ENCODE results near the gene KRTCAP3. TPM values are rescaled to one million over a fixed set of nuclear protein-coding genes. Genes with fewer than 3 reads are reported as not detected.
"Not testable (repeated sequence)": the region's sequence is repeated elsewhere in the genome, so short reads cannot be mapped to it uniquely, and the experiment has no call there.

Gene KRTCAP3
- total RNA-seq, 1 experiment from 2014 or later: 71.8 TPM

GRCh38 chr2:27422958-27423357 is 19.2 kb upstream of the KRTCAP3 start:
- BruUV-seq (replicated peaks): no TSS peak
- H3K4me1 Mint-ChIP-seq (ENCODE audit: low read depth, unreplicated experiment): no peaks in the 10 kb centered on the region
- TF ChIP-seq, protein P1, sequence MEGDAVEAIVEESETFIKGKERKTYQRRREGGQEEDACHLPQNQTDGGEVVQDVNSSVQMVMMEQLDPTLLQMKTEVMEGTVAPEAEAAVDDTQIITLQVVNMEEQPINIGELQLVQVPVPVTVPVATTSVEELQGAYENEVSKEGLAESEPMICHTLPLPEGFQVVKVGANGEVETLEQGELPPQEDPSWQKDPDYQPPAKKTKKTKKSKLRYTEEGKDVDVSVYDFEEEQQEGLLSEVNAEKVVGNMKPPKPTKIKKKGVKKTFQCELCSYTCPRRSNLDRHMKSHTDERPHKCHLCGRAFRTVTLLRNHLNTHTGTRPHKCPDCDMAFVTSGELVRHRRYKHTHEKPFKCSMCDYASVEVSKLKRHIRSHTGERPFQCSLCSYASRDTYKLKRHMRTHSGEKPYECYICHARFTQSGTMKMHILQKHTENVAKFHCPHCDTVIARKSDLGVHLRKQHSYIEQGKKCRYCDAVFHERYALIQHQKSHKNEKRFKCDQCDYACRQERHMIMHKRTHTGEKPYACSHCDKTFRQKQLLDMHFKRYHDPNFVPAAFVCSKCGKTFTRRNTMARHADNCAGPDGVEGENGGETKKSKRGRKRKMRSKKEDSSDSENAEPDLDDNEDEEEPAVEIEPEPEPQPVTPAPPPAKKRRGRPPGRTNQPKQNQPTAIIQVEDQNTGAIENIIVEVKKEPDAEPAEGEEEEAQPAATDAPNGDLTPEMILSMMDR (IDR thresholded peaks at IDR 0.05; ENCODE audit: unreplicated experiment): no peak
- CTCF ChIA-PET: no interaction called here
- H3K27ac Mint-ChIP-seq (ENCODE audit: unreplicated experiment): no peak overlapping the region
- intact Hi-C loops (cut with micrococcal nuclease; ENCODE audit: unreplicated experiment): no loop called here
- no peaks in the 10 kb centered on the region for H3K9me3 Mint-ChIP-seq (ENCODE audit: low read depth, unreplicated experiment)
- DNase-seq: no peak
- no peak overlapping the region for H3K4me3 Mint-ChIP-seq (ENCODE audit: low read depth, unreplicated experiment)
- H3K27me3 Mint-ChIP-seq (ENCODE audit: unreplicated experiment): no peaks in the 10 kb centered on the region
- H3K36me3 Mint-ChIP-seq (ENCODE audit: insufficient read depth, unreplicated experiment): peaks cover 7% of the 10 kb centered on the region

GRCh38 chr2:27425039-27425438 is 17.1 kb upstream of the KRTCAP3 start:
- DNase-seq; BruUV-seq (replicated peaks); intact Hi-C loops (cut with micrococcal nuclease; ENCODE audit: unreplicated experiment); H3K9me3 Mint-ChIP-seq (ENCODE audit: low read depth, unreplicated experiment); H3K27ac Mint-ChIP-seq (ENCODE audit: unreplicated experiment); H3K27me3 Mint-ChIP-seq (ENCODE audit: unreplicated experiment); H3K4me3 Mint-ChIP-seq (ENCODE audit: low read depth, unreplicated experiment); H3K4me1 Mint-ChIP-seq (ENCODE audit: low read depth, unreplicated experiment): not testable (repeated sequence)
- CTCF ChIA-PET: interaction anchor here (0.7 kb wide), 1 partner anchor 11 kb away, joined by 4 read pairs; no protein-coding TSS in a partner anchor
- peaks cover 28% of the 10 kb centered on the region for H3K36me3 Mint-ChIP-seq (ENCODE audit: insufficient read depth, unreplicated experiment)

DNA sequence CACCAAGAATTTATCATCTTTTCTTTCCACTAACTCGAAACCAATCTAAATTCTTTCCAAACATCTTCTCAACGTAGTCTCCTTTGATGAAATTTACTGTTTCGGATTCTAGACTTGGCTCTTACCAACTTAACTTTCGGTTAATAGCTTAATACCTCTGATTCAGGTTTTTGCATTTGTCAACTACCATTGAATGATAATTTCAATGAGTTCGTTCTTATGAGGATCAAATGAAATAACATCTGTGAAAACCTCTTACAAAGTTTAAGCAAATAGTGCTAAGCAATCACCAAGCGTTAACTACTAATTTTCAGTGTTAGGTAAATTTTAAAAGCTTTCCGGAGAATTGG is 14.3 kb upstream of the KRTCAP3 start:
- no peak for DNase-seq
- TF ChIP-seq, protein P1 (IDR thresholded peaks at IDR 0.05; ENCODE audit: unreplicated experiment): no peak
- BruUV-seq (replicated peaks): no TSS peak
- H3K27me3 Mint-ChIP-seq (ENCODE audit: unreplicated experiment): no peaks in the 10 kb centered on the region
- H3K36me3 Mint-ChIP-seq (ENCODE audit: insufficient read depth, unreplicated experiment): peaks cover 29% of the 10 kb centered on the region
- no peaks in the 10 kb centered on the region for H3K4me1 Mint-ChIP-seq (ENCODE audit: low read depth, unreplicated experiment)
- peak overlapping the region; percentile 69 for H3K27ac Mint-ChIP-seq (ENCODE audit: unreplicated experiment)
- intact Hi-C loops (cut with micrococcal nuclease; ENCODE audit: unreplicated experiment): no loop called here
- peak overlapping the region; percentile 97 for H3K4me3 Mint-ChIP-seq (ENCODE audit: low read depth, unreplicated experiment)
- CTCF ChIA-PET: interaction anchor here (3.0 kb wide), 1 partner anchor 19 kb away, joined by 18 read pairs; the partner anchor contains the start of gene PPM1G
- H3K9me3 Mint-ChIP-seq (ENCODE audit: low read depth, unreplicated experiment): no peaks in the 10 kb centered on the region

GRCh38 chr2:27428213-27428977 is 13.8 kb upstream of the KRTCAP3 start, which contains the start of gene NRBP1:
TSS of gene NRBP1 (plus strand) at chr2:27428631. CDS start at chr2:27433274, 4,643 bp downstream.
- Mint-ChIP-seq H3K27ac (ENCODE audit: unreplicated experiment) (peak within 1 kb of the TSS; percentile 77), H3K4me1 (ENCODE audit: low read depth, unreplicated experiment) (no peaks in the 10 kb centered on the region), H3K9me3 (ENCODE audit: low read depth, unreplicated experiment) (no peaks in the 10 kb centered on the region), H3K4me3 (ENCODE audit: low read depth, unreplicated experiment) (peak within 1 kb of the TSS; percentile 97), H3K27me3 (ENCODE audit: unreplicated experiment) (no peaks in the 10 kb centered on the region), H3K36me3 (ENCODE audit: insufficient read depth, unreplicated experiment) (peaks cover 34% of the 10 kb centered on the region)
- CTCF ChIA-PET: interaction anchor here (1.2 to 3.0 kb wide), 3 partner anchors 10 to 255 kb away, joined by 3 to 18 read pairs (median 3); partner anchors contain the start of gene PPM1G
- no TSS peak for BruUV-seq (replicated peaks)
- TF ChIP-seq, protein P1 (IDR thresholded peaks at IDR 0.05; ENCODE audit: unreplicated experiment): no peak
- peak; percentile 97 for DNase-seq
- intact Hi-C loops (cut with micrococcal nuclease; ENCODE audit: unreplicated experiment): no loop called here

Measured in Calu3 (cell line).